ENCODE results near the gene APLF.

APLF gene

GRCh38 chr2:68499133-68499532 is 31.7 kb downstream of the APLF start:
- Histone ChIP-seq H3K9ac (ENCODE audit: insufficient read length, low read depth) (no peak overlapping the region), H3K4me1 (ENCODE audit: insufficient read depth, insufficient read length) (no peaks in the 10 kb centered on the region), H3K4me3 (ENCODE audit: insufficient read length, low read depth) (no peak overlapping the region), H3K9me3 (ENCODE audit: insufficient read depth, low read length) (peaks cover 6% of the 10 kb centered on the region; the same call in 1 of the 2 replicates), H3K27me3 (ENCODE audit: insufficient read depth, insufficient read length) (no peaks in the 10 kb centered on the region), H3K36me3 (ENCODE audit: insufficient read depth, insufficient read length, low read length) (no peaks in the 10 kb centered on the region)
- no peak for DNase-seq (ENCODE audit: low read depth, low spot score)
- TF ChIP-seq YY1 (IDR thresholded peaks at IDR 0.05; ENCODE audit: insufficient read depth, insufficient read length) = no peak
- no peak for TF ChIP-seq SUZ12 (IDR thresholded peaks at IDR 0.05; ENCODE audit: extremely low read depth, insufficient read depth, insufficient read length)
- TF ChIP-seq ZNF274 (IDR thresholded peaks at IDR 0.05; ENCODE audit: low read depth, low read length) = no peak

- H3K4me1 ChIP-seq (ENCODE audit: insufficient read depth, insufficient read length) = no peaks in the 10 kb centered on the region
- H3K9ac ChIP-seq (ENCODE audit: insufficient read length, low read depth) = no peak overlapping the region
- H3K4me3 ChIP-seq (ENCODE audit: insufficient read length, low read depth) = no peak overlapping the region
- no peaks in the 10 kb centered on the region for H3K36me3 ChIP-seq (ENCODE audit: insufficient read depth, insufficient read length, low read length)
- TF ChIP-seq SUZ12 (IDR thresholded peaks at IDR 0.05; ENCODE audit: extremely low read depth, insufficient read depth, insufficient read length) (no peak), ZNF274 (IDR thresholded peaks at IDR 0.05; ENCODE audit: low read depth, low read length) (no peak), YY1 (IDR thresholded peaks at IDR 0.05; ENCODE audit: insufficient read depth, insufficient read length) (no peak)
- peaks cover 6% of the 10 kb centered on the region; the same call in 1 of the 2 replicates for H3K9me3 ChIP-seq (ENCODE audit: insufficient read depth, low read length)
- DNase-seq (ENCODE audit: low read depth, low spot score) = no peak
- no peaks in the 10 kb centered on the region for H3K27me3 ChIP-seq (ENCODE audit: insufficient read depth, insufficient read length)
Observed at GRCh38 chr2:68500649-68501048, 33.3 kb downstream of the APLF start.

- H3K9ac ChIP-seq (ENCODE audit: insufficient read length, low read depth) = no peak overlapping the region
- no peaks in the 10 kb centered on the region for H3K27me3 ChIP-seq (ENCODE audit: insufficient read depth, insufficient read length)
- no peaks in the 10 kb centered on the region for H3K4me1 ChIP-seq (ENCODE audit: insufficient read depth, insufficient read length)
- H3K36me3 ChIP-seq (ENCODE audit: insufficient read depth, insufficient read length, low read length) = no peaks in the 10 kb centered on the region
- no peak for TF ChIP-seq SUZ12 (IDR thresholded peaks at IDR 0.05; ENCODE audit: extremely low read depth, insufficient read depth, insufficient read length)
- TF ChIP-seq YY1 (IDR thresholded peaks at IDR 0.05; ENCODE audit: insufficient read depth, insufficient read length) = no peak
- TF ChIP-seq ZNF274 (IDR thresholded peaks at IDR 0.05; ENCODE audit: low read depth, low read length) = no peak
- no peaks in the 10 kb centered on the region for H3K9me3 ChIP-seq (ENCODE audit: insufficient read depth, low read length)
- no peak for DNase-seq (ENCODE audit: low read depth, low spot score)
- H3K4me3 ChIP-seq (ENCODE audit: insufficient read length, low read depth) = no peak overlapping the region
Observed at GRCh38 chr2:68501768-68502167, 34.4 kb downstream of the APLF start.

- Histone ChIP-seq H3K9me3 (ENCODE audit: insufficient read depth, low read length) (no peaks in the 10 kb centered on the region), H3K36me3 (ENCODE audit: insufficient read depth, insufficient read length, low read length) (no peaks in the 10 kb centered on the region), H3K27me3 (ENCODE audit: insufficient read depth, insufficient read length) (no peaks in the 10 kb centered on the region), H3K4me3 (ENCODE audit: insufficient read length, low read depth) (no peak overlapping the region), H3K9ac (ENCODE audit: insufficient read length, low read depth) (no peak overlapping the region), H3K4me1 (ENCODE audit: insufficient read depth, insufficient read length) (no peaks in the 10 kb centered on the region)
- no peak for DNase-seq (ENCODE audit: low read depth, low spot score)
- TF ChIP-seq SUZ12 (IDR thresholded peaks at IDR 0.05; ENCODE audit: extremely low read depth, insufficient read depth, insufficient read length) (no peak), ZNF274 (IDR thresholded peaks at IDR 0.05; ENCODE audit: low read depth, low read length) (no peak)
Observed at GRCh38 chr2:68505603-68506159, 38.3 kb downstream of the APLF start.

- TF ChIP-seq YY1 (IDR thresholded peaks at IDR 0.05; ENCODE audit: insufficient read depth, insufficient read length) = no peak
- no peak for TF ChIP-seq ZNF274 (IDR thresholded peaks at IDR 0.05; ENCODE audit: low read depth, low read length)
- no peak for TF ChIP-seq SUZ12 (IDR thresholded peaks at IDR 0.05; ENCODE audit: extremely low read depth, insufficient read depth, insufficient read length)
- H3K36me3 ChIP-seq (ENCODE audit: insufficient read depth, insufficient read length, low read length) = no peaks in the 10 kb centered on the region
- H3K27me3 ChIP-seq (ENCODE audit: insufficient read depth, insufficient read length) = no peaks in the 10 kb centered on the region
Observed at GRCh38 chr2:68506170-68506569, 38.8 kb downstream of the APLF start.

GRCh38 chr2:68512326-68512725 is 44.9 kb downstream of the APLF start:
- TF ChIP-seq ZNF274 (IDR thresholded peaks at IDR 0.05; ENCODE audit: low read depth, low read length) (no peak), SUZ12 (IDR thresholded peaks at IDR 0.05; ENCODE audit: extremely low read depth, insufficient read depth, insufficient read length) (no peak), YY1 (IDR thresholded peaks at IDR 0.05; ENCODE audit: insufficient read depth, insufficient read length) (no peak)
- Histone ChIP-seq H3K27me3 (ENCODE audit: insufficient read depth, insufficient read length) (no peaks in the 10 kb centered on the region), H3K4me1 (ENCODE audit: insufficient read depth, insufficient read length) (no peaks in the 10 kb centered on the region), H3K36me3 (ENCODE audit: insufficient read depth, insufficient read length, low read length) (no peaks in the 10 kb centered on the region), H3K9me3 (ENCODE audit: insufficient read depth, low read length) (no peaks in the 10 kb centered on the region), H3K4me3 (ENCODE audit: insufficient read length, low read depth) (no peak overlapping the region), H3K9ac (ENCODE audit: insufficient read length, low read depth) (no peak overlapping the region)
- no peak for DNase-seq (ENCODE audit: low read depth, low spot score)

More at GRCh38 chr2:68506170-68506569, 38.8 kb downstream of the APLF start:
- H3K9me3 ChIP-seq (ENCODE audit: insufficient read depth, low read length) = no peaks in the 10 kb centered on the region
- no peaks in the 10 kb centered on the region for H3K4me1 ChIP-seq (ENCODE audit: insufficient read depth, insufficient read length)
- H3K4me3 ChIP-seq (ENCODE audit: insufficient read length, low read depth) = no peak overlapping the region
- no peak overlapping the region for H3K9ac ChIP-seq (ENCODE audit: insufficient read length, low read depth)
- no peak for DNase-seq (ENCODE audit: low read depth, low spot score)

- Histone ChIP-seq H3K27me3 (ENCODE audit: insufficient read depth, insufficient read length) (no peaks in the 10 kb centered on the region), H3K4me1 (ENCODE audit: insufficient read depth, insufficient read length) (no peaks in the 10 kb centered on the region), H3K4me3 (ENCODE audit: insufficient read length, low read depth) (no peak overlapping the region), H3K36me3 (ENCODE audit: insufficient read depth, insufficient read length, low read length) (no peaks in the 10 kb centered on the region), H3K9ac (ENCODE audit: insufficient read length, low read depth) (no peak overlapping the region), H3K9me3 (ENCODE audit: insufficient read depth, low read length) (no peaks in the 10 kb centered on the region)
- DNase-seq (ENCODE audit: low read depth, low spot score) = no peak
- TF ChIP-seq YY1 (IDR thresholded peaks at IDR 0.05; ENCODE audit: insufficient read depth, insufficient read length) (no peak), SUZ12 (IDR thresholded peaks at IDR 0.05; ENCODE audit: extremely low read depth, insufficient read depth, insufficient read length) (no peak), ZNF274 (IDR thresholded peaks at IDR 0.05; ENCODE audit: low read depth, low read length) (no peak)
Observed at GRCh38 chr2:68512966-68513365, 45.6 kb downstream of the APLF start.
